Stomach (tissue), 9 donors: ENCODE measurements around the gene PLPPR3. TPM values are rescaled to one million over a fixed set of nuclear protein-coding genes. Genes with fewer than 3 reads are reported as not detected.
A peak's percentile ranks its signal among the peaks of the same experiment; 100 is the strongest.

ENCODE experiments used
- DNase-seq, 2 donors: peaks; one replicate each; pipeline versions ENCODE4 v3.0.0 to v3.0.0-alpha.2; 2013 to 2019
- H3K27ac ChIP-seq, 5 donors: fragments of 200-600 bp in 4 of 5; sonication (generic) in 4 of 5; one replicate each; pipeline ENCODE4 v1.5.1; 2013 to 2019; ENCODE audit warnings: mild to moderate bottlenecking in 1 of 5, moderate library complexity in 1 of 5
- H3K27me3 ChIP-seq, 3 donors: fragments of 200-600 bp; sonication (generic); one replicate each; pipeline ENCODE4 v1.5.1; 2017 to 2019; ENCODE audit warnings: mixed run types in 1 of 3
- H3K36me3 ChIP-seq, 4 donors: fragments of 200-600 bp; sonication (generic); 1 replicate in 3 of 4; 2 replicates in 1 of 4; pipeline ENCODE4 v1.5.1; 2016 to 2019
- H3K4me1 ChIP-seq, 4 donors: fragments of 200-600 bp; sonication (generic); one replicate each; pipeline ENCODE4 v1.5.1; 2016 to 2019
- H3K4me3 ChIP-seq, 4 donors: fragments of 200-600 bp; sonication (generic) in 3 of 4; one replicate each; pipeline ENCODE4 v1.5.1; 2016 to 2019; ENCODE audit warnings: mild to moderate bottlenecking in 1 of 4
- H3K9me3 ChIP-seq, 4 donors: fragments of 200-600 bp; sonication (generic); one replicate each; pipeline ENCODE4 v1.5.1; 2016 to 2019
- CTCF ChIP-seq, 7 experiments: fragments of 450-650 bp in 4 of 7; fragments of 200-600 bp in 3 of 7; sonication (generic) in 3 of 7; IDR thresholded peaks; one replicate each; pipeline ENCODE4 v1.5.1; 2016 to 2019; ENCODE audit warnings: antibody characterized with exemption in 7 of 7, control low read depth in 2 of 7, mild to moderate bottlenecking in 1 of 7
- EP300 ChIP-seq: sonication (generic); formaldehyde crosslinking; IDR thresholded peaks from one replicate; pipeline ENCODE4 v1.6.1; 2017; ENCODE audit warnings: antibody characterized with exemption
- POLR2A ChIP-seq, 4 donors: fragments of 450-650 bp; IDR thresholded peaks; one replicate each; pipeline ENCODE4 v1.6.1; 2016; ENCODE audit warnings: antibody characterized with exemption in 4 of 4, control low read depth in 2 of 4, mild to moderate bottlenecking in 1 of 4, moderate library complexity in 1 of 4
- POLR2AphosphoS5 ChIP-seq, 3 donors: sonication (generic); formaldehyde crosslinking; IDR thresholded peaks; one replicate each; pipeline ENCODE4 v1.6.1; 2016; ENCODE audit warnings: antibody characterized with exemption in 3 of 3
- WGBS, 5 donors: extraction: QIAGEN DNeasy Blood & Tissue Kit in 3 of 5; methylation state at CpG; one replicate each; pipeline versions ENCODE4 v1.1.5 to v1.1.7; 2013 to 2018; 5-methylcytosine and 5-hydroxymethylcytosine counted together
- intact Hi-C: fragments of 100-400 bp; cut with DNase I; formaldehyde crosslinking; loops from one replicate; pipeline ENCODE4 v1.15.1; 2023; ENCODE audit warnings: low total_unique reads
- polyA plus RNA-seq, 3 donors: library from polyadenylated mRNA; stranded (reverse); fragments of 200-250 nt; gene quantifications; one replicate each; pipeline ENCODE4 v1.2.3, GENCODE V29; 2013
- total RNA-seq, 5 donors: library from RNA; depleted of rRNA; stranded (reverse); fragments of >200 nt; gene quantifications; one replicate each; pipeline versions ENCODE4 v1.1.0 to v1.2.3, GENCODE V29; 2014 to 2016
- donor health status: healthy with polysubstance abuse.
- donor health status: Bipolar disorder and iron deficiency.
- donor health status: healthy.

Gene PLPPR3
- total and polyA plus RNA-seq, 8 donors, result 0.46 to 0.55 TPM; not detected in 6

DNA sequence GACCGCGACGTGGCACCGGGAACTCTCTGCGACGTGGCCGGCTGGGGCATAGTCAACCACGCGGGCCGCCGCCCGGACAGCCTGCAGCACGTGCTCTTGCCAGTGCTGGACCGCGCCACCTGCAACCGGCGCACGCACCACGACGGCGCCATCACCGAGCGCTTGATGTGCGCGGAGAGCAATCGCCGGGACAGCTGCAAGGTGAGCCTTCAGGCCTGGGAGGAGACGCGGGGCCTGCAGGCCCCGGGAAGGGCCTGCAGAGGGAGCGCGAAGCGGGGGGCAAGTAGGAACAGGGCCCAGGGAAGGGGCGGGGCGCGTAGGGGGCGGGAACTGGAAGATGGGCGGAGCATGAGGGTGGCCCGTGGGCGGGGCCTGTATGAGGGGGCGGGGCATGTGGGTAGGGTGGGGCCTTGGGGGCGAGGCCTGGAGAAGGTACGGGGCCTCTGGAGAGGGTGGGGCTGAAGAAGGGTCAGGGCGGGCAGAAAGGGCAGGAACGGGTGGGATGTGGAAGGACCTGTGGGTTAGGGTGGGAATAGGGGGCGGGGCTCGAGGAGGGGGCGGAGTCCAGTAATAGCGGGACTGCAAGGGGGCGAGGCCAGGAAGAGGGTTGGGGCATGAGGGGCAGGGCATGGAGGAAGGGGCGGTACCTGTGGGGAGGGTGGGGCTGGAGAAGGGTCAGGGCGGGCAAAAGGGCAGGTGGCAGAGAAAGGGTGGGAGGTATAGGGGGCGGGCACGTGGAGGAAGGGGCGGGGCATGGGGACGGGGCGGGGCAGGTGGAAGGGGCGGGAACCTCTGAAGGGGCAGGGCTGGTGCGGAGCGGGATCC is 40.2 kb upstream of the PLPPR3 start:
- WGBS, 5 donors, result 13 to 30% (median 18%) methylated on average over 30 to 60 of the region's 60 CpGs
- Histone ChIP-seq H3K27me3 (peaks cover 0 to 56% (median 28%) of the 10 kb centered on the region in 3 donors), H3K36me3 (peaks cover 0 to under 1% (median 0%) of the 10 kb centered on the region in 4 donors), H3K9me3 (no peaks in the 10 kb centered on the region), H3K27ac (peak overlapping the region in 1 of 5 donors; percentile 3), H3K4me1 (peaks cover 29 to 54% (median 44%) of the 10 kb centered on the region in 4 donors), H3K4me3 (peak overlapping the region in 3 of 4 donors; percentile 4 to 48 (median 44))
- intact Hi-C loops, result no loop called here
- peak in 1 of 2 donors; percentile 78 for DNase-seq
- TF ChIP-seq POLR2AphosphoS5 (IDR thresholded peaks at IDR 0.05) (no peak), CTCF (IDR thresholded peaks at IDR 0.05) (no peak), EP300 (no peak)

DNA sequence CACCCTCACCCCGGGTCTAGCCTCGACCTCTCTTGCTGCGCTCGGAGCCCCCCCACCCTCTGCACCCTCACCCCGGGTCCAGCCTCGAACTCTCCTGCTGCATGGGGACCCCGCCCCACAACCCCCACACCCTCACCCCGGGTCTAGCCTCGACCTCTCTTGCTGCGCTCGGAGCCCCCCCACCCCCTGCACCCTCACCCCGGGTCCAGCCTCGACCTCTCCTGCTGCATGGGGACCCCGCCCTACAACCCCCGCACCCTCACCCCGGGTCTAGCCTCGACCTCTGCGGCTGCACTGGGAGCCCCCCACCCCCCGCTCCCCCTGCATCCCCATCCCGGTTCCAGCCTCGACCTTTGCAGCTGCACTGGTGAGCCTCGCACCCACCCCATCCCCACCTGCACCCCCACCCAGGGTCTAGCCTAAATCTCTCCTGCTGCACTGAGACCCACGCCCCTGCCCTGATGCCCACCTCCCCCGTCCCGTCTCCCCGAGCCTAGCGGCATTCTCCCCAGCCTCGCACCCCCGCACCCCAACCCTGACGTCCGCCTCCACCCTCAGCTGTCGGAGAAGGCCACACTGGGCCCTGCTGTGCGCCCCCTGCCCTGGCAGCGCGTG is 39.5 kb upstream of the PLPPR3 start:
- DNase-seq, result no peak

GRCh38 chr19:858868-859843 is 37.4 kb upstream of the PLPPR3 start, which contains the start of gene CFD:
TSS of gene CFD (plus strand) at chr19:859664. CDS start at chr19:859690, 26 bp downstream.
- H3K36me3 ChIP-seq, result no peaks in the 10 kb centered on the region
- H3K9me3 ChIP-seq, result no peaks in the 10 kb centered on the region
- TF ChIP-seq EP300, result no peak
- peak in 2 of 3 donors; percentile 58 to 79 for TF ChIP-seq POLR2AphosphoS5 (IDR thresholded peaks at IDR 0.05)
- H3K4me1 ChIP-seq, result peaks cover 29 to 52% (median 43%) of the 10 kb centered on the region in 4 donors
- intact Hi-C loops, result loop anchor here (5.0 kb wide), 1 partner anchor 92 kb away; no protein-coding TSS in a partner anchor
- peak; percentile 38 to 45 for DNase-seq
- peaks cover 0 to 79% (median 35%) of the 10 kb centered on the region in 3 donors for H3K27me3 ChIP-seq
- peak within 1 kb of the TSS; percentile 22 to 74 (median 71) for H3K27ac ChIP-seq
- 26 to 38% (median 34%) methylated on average over 11 to 24 of the region's 24 CpGs for WGBS, 5 donors
- peak within 1 kb of the TSS; percentile 38 to 48 (median 42) for H3K4me3 ChIP-seq

More for the DNA sequence above, 39.5 kb upstream of the PLPPR3 start:
- Histone ChIP-seq H3K27ac (no peak overlapping the region), H3K9me3 (no peaks in the 10 kb centered on the region), H3K36me3 (no peaks in the 10 kb centered on the region), H3K4me3 (peak overlapping the region; percentile 38 to 48 (median 42)), H3K27me3 (peaks cover 0 to 61% (median 28%) of the 10 kb centered on the region in 3 donors), H3K4me1 (peaks cover 29 to 54% (median 44%) of the 10 kb centered on the region in 4 donors)
- TF ChIP-seq POLR2AphosphoS5 (IDR thresholded peaks at IDR 0.05) (no peak), EP300 (no peak), CTCF (IDR thresholded peaks at IDR 0.05) (no peak)
- intact Hi-C loops, result no loop called here
- WGBS, 5 donors, result 28 to 70% (median 64%) methylated on average over 2 to 31 of the region's 35 CpGs

- peaks cover 21 to 44% (median 39%) of the 10 kb centered on the region in 4 donors for H3K4me1 ChIP-seq
- H3K9me3 ChIP-seq, result no peaks in the 10 kb centered on the region
- no peaks in the 10 kb centered on the region for H3K36me3 ChIP-seq
- intact Hi-C loops, result loop anchor here (5.0 kb wide), 1 partner anchor 91 kb away; no protein-coding TSS in a partner anchor
- TF ChIP-seq POLR2AphosphoS5 (IDR thresholded peaks at IDR 0.05) (no peak), EP300 (no peak), CTCF (IDR thresholded peaks at IDR 0.05) (no peak), POLR2A (IDR thresholded peaks at IDR 0.05) (no peak)
- H3K27ac ChIP-seq, result peak overlapping the region in 2 of 5 donors; percentile 4 to 71
- no peak for DNase-seq
- WGBS, 5 donors, result 77 to 80% (median 80%) methylated on average over 9 of the region's 9 CpGs
- H3K27me3 ChIP-seq, result peaks cover 2 to 85% (median 36%) of the 10 kb centered on the region in 3 donors
- no peak overlapping the region for H3K4me3 ChIP-seq
Measured at GRCh38 chr19:858284-858683, 36.5 kb upstream of the PLPPR3 start.
